ENCODE results near the gene AGTRAP. TPM values are rescaled to one million over a fixed set of nuclear protein-coding genes. Genes with fewer than 3 reads are reported as not detected.

AGTRAP gene
- total and polyA plus RNA-seq, 9 of the 15 experiments (the other 6 are each of a cell fraction or from before 2014, with no cell fraction given), result 26.8 to 105 (median 57.5) TPM

- TF ChIP-seq BACH1 (tag; IDR thresholded peaks at IDR 0.05), result no peak
- TF ChIP-seq TCF3 (CRISPR knock-in tag; IDR thresholded peaks at IDR 0.05), result peak; percentile 51
- TF ChIP-seq POLR2A (conservative IDR thresholded peaks at IDR 0.05), result no peak
- TF ChIP-seq NKRF (IDR thresholded peaks at IDR 0.05; ENCODE audit: borderline replicate concordance), result no peak
- no peak for TF ChIP-seq ZBTB9 (CRISPR knock-in tag; IDR thresholded peaks at IDR 0.05)
- TF ChIP-seq HNRNPLL (IDR thresholded peaks at IDR 0.05; ENCODE audit: low read depth, low read length, poor library complexity, severe bottlenecking), result no peak
- TF ChIP-seq MITF (IDR thresholded peaks at IDR 0.05), result no peak
- no peak for TF ChIP-seq BCL6 (CRISPR knock-in tag; IDR thresholded peaks at IDR 0.05)
- no peak for TF ChIP-seq MTA1 (IDR thresholded peaks at IDR 0.05; ENCODE audit: borderline replicate concordance)
- TF ChIP-seq ELK3 (CRISPR knock-in tag; IDR thresholded peaks at IDR 0.05), result no peak
- no peak for TF ChIP-seq UBTF (IDR thresholded peaks at IDR 0.05; ENCODE audit: borderline replicate concordance in 1 of 2, low read depth in 2 of 2, low read length in 2 of 2)
- TF ChIP-seq CBFA2T2 (conservative IDR thresholded peaks at IDR 0.05), result peak; percentile 30; the same call in 1 of the 2 replicates
- TF ChIP-seq SMAD2 (IDR thresholded peaks at IDR 0.05; ENCODE audit: low read depth, low read length), result no peak
- TF ChIP-seq ZNF589 (CRISPR knock-in tag; IDR thresholded peaks at IDR 0.05; ENCODE audit: low read depth), result no peak
- no peak for TF ChIP-seq SMARCA5 (IDR thresholded peaks at IDR 0.05)
- no peak for TF ChIP-seq PYGO2 (tag; IDR thresholded peaks at IDR 0.05)
Measured at GRCh38 chr1:11700601-11701467, 35.1 kb upstream of the AGTRAP start (continued).
